ENCODE data around the gene KDELR3.
"Not testable (repeated sequence)": the region's sequence is repeated elsewhere in the genome, so short reads cannot be mapped to it uniquely, and the experiment has no call there.

Gene KDELR3

GRCh38 chr22:38456272-38456835 is 11.5 kb upstream of the KDELR3 start:
- no peak for DNase-seq (ENCODE audit: low read depth in 2 of 2, low spot score in 1 of 2)

DNA sequence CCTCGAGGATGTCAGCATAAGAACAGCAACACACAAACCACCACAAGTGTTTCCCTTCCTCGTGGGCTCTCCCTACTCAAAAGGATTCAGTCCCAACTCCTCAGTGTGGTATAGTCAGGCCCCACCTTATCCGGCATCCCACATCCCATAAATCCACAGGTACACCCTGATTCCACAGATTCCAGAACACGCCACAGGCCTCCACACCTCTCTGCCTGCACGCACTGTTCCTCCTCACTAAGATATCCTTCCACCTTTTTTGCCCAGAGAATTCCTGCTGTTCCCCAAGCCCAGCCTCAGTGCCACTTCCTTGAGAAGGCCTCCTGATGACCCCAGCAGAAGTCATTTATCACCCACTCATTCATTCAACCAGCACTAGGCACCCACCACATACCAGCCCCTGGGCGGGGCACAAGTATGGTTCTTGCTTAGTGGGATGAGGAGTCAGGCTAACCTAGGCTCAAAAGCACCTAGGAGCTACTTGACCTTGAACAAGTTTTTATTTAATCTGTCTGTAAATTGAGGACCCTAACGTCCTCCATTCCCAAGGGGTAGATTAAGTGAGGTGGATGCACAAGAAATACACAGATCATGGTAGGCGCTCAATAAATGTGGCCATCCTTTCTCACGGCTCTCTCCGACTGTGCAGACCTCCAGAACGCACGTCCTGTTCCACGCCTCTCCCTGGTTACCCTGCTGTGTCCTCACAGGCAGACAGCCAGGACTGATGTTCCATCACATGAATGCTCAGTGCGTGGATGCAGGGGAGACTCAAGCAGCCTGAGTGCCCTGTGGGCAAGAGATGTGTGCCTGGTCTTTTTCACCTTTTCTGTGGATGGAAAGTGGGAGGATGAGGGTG is 10.8 kb upstream of the KDELR3 start:
- no peak for DNase-seq (ENCODE audit: low read depth in 2 of 2, low spot score in 1 of 2)

DNA sequence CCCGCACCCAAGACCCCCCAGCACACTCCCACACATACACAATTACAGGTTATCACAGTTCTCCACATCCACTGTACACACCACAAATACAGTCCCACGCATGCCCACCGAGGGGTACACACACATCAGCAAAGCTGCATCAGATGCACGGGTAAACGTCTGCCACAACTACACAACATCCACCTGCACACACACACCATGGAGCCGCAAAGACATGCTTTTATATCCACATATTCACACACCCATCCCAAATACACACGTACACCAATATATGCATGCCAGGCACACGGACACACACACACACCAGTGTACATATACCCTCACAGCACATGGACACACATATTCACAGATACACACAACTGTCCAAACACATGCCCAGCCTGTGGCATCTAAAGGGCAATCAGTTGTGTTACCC is 7.5 kb upstream of the KDELR3 start:
- no peak for DNase-seq (ENCODE audit: low read depth in 2 of 2, low spot score in 1 of 2)

DNA sequence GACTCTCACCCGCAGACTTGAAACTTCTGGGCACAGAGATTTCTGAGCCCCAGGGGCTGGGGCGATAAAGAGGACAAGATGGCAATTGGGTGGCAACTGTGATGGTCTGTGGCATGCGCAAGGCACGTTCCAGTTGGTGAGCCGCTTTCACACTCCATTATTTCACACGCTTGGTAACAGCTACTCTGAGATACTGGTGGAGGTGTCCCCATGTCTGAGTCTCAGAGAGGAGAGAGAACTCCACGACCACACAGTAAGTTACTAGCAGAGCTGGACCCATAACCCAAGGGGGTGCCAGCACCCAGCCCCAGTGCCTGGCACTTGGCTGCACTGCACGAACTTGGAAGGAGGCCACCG is 6.9 kb upstream of the KDELR3 start:
- no peak for DNase-seq (ENCODE audit: low read depth in 2 of 2, low spot score in 1 of 2)

GRCh38 chr22:38461414-38462081 is 6.3 kb upstream of the KDELR3 start:
- peak in 1 of 2 donors; percentile 9 for DNase-seq (ENCODE audit: low read depth in 2 of 2, low spot score in 1 of 2)

DNA sequence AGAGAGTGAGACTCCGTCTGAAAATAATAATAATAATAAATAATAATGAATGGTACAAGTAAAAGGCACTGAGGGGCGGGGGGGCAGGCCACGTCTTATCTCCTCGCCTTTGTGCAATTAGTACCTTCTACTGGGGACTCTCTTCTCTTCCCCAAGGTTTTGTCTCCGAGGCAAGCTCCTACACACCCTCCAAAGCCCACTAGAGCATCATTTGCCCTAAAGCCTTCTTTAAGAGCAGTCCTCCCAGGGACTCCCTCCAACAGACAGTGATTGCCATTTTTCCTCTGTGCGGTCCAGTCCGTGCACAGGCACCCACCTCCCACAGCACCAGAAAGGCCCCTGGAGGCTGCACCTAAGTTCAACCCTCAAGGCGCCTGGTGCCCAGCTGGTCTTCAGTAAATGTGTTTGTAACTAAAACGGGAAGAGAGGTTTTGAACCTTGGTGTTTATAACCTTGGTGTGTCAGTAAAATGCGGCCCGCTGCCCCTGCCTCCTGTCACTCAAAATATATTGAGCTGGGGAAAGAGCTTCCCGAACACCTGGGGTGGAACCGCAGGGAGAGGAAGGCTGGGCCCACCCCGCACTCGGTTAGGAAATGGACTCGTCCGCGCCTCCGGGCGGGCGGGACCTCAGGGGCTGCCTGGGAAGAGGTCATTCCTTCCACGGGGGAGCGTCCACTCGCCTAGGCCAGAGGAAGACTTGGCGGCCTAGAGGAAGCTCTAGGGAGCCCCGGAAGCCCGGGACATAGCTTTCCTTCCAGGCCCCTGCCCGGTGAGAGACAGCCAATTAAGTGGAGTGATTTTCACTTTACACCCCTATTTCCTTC is 4.7 kb upstream of the KDELR3 start:
- DNase-seq (ENCODE audit: low read depth in 2 of 2, low spot score in 1 of 2) = no peak

GRCh38 chr22:38464992-38465672 is 2.8 kb upstream of the KDELR3 start:
- DNase-seq (ENCODE audit: low read depth in 2 of 2, low spot score in 1 of 2) = no peak

DNA sequence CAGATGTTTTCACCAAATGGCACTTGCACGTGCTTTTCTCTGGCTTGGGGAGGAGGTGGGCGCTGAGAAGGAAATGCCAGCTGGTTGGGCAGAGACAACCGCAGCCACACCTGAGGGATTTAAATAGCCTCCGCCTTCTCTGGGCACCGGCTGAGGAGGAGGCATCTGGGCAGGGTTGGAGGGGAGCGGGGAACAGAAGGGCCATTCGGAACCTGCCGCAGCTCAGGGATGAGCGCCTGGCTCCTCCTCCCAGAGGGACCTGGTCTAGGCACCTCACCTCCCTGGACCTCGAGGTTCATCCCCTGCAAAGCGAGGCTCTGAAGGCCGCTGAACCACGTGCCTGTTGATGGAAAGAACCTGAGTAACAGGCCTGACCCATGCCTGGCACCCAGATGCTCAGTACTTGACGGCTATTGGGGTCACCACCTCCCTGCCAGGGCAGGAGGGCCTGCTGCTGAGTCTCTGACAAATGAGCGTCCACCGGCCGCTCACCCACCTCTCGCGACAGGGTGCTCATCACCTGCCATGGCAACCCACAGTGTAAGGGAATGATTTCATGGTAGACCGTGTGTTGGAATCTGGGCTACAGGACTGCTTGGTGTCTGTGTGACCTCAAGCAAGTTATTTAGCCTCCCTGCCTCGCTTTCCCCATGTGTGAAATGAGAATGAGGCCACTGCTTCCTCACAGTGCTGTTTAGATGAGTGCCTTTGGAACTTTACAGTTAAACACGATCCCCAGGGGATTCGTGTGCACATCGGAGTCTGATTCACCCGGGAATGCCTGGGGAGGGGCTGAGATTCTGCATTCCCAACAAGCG is 2.0 kb upstream of the KDELR3 start:
- no peak for DNase-seq (ENCODE audit: low read depth in 2 of 2, low spot score in 1 of 2)

GRCh38 chr22:38467438-38467903 is 425 bp upstream of the KDELR3 start:
- DNase-seq (ENCODE audit: low read depth in 2 of 2, low spot score in 1 of 2) = no peak

GRCh38 chr22:38468443-38469305 is 778 bp downstream of the KDELR3 start:
- DNase-seq (ENCODE audit: low read depth in 2 of 2, low spot score in 1 of 2) = no peak

DNA sequence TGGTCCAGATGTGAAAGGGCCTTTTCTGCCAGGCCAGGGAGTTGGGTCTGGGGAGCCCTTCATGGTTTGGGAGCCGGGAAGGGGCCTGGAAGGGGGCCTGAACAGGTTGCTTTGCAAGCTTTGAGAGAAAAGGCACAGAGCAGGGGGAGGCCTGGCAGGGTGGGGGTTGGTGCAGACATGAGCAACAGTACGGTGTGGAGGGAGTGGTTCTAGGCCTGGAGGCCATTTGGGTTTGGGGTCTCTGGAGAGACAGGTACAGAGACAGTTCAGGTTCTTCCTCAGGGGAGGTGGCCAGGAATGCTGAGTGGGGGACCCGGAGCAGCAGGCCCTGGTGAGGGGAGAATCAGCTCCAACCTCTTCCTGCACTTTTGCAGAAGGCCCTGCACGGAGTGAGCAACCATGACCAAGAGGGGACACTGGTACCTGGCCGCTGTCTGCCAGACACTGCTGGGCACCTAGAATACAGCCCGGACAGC is 1.4 kb downstream of the KDELR3 start:
- DNase-seq (ENCODE audit: low read depth in 2 of 2, low spot score in 1 of 2) = no peak

GRCh38 chr22:38470179-38470578 is 2.3 kb downstream of the KDELR3 start:
- not testable (repeated sequence) for DNase-seq (ENCODE audit: low read depth in 2 of 2, low spot score in 1 of 2)

GRCh38 chr22:38471237-38471636 is 3.3 kb downstream of the KDELR3 start:
- DNase-seq (ENCODE audit: low read depth in 2 of 2, low spot score in 1 of 2) = no peak

DNA sequence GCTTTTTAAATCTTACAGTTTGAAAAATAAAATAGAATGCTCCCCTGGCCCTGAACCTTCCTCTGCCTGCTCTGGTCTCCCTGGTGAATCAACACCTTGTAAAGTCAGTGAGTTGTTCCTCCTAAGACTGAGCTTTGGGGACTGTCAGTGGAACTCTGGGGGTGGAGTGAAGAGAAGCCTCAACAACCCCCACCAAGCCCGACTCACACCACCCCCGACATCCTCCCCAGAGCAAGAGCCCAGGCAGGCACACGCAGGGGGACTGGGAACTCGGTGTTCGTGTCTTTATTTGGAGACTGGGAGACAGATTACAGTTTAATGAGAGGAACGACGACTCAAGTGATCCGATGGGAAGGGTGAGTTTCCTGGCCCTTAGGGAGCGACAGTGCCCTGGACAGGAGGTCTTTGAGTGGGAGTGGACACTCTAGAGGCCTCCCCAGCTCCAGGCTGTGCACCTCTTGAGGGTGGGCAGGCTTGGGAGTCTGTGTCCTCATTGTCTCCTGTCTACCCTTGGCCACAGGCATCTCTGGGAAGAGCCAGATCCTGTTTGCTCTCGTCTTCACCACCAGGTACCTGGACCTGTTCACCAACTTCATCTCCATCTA is 6.2 kb downstream of the KDELR3 start:
- DNase-seq (ENCODE audit: low read depth in 2 of 2, low spot score in 1 of 2) = no peak

DNA sequence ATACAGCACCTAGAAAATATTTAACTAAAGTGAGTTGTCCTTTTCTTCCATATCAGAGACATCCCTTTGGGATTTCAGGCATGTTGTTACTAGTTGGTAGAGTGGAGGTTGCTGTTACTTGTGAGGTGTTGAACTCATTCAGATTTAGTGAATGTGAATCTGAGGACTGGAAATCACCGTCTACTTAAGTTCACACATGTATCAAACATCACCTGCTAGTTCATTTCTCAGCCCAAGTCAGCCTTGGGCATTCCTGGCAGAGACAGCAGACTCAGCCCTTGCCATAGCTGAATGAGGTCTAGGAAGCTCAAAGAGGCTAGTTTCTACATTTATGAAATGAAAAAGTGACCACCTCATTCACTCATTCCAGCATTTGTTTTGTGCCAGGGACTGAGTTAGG is 9.7 kb downstream of the KDELR3 start:
- no peak for DNase-seq (ENCODE audit: low read depth in 2 of 2, low spot score in 1 of 2)

DNA sequence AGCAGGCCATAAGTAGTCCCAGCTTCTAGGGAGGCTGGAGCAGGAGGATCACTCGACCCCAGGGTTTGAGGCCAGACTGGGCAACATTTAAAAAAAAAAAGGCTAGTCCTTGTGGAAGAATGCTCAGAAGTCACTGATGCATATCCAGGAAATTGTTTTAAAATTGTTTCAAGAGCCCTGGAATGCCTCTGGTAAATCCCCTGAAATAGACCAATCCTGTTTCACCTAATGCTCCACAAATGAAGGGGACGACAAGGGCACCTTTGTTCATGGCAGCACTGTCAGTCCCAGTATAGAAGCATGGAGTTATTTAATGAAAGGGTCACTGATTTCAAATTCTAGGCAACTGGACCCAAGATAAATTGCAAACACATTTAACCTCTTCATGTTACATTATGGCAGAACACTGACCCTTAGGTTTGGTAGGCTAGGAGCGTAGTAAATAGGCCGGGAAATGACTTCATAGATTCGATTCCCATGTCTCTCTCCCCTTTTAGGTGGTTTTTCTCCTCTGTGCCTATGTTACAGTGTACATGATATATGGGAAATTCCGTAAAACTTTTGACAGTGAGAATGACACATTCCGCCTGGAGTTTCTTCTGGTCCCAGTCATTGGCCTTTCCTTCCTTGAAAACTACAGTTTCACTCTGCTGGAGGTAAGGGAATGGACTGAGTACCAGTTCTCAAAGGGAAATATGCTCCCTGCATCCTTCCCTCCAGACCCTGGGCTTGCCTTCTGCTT is 11.4 kb downstream of the KDELR3 start:
- DNase-seq (ENCODE audit: low read depth in 2 of 2, low spot score in 1 of 2) = no peak

- no peak for DNase-seq (ENCODE audit: low read depth in 2 of 2, low spot score in 1 of 2)
Observed at GRCh38 chr22:38481162-38481870, 13.4 kb downstream of the KDELR3 start.
